Right ventricle myocardium inferior (tissue), 1 donor: Measurements from ENCODE around the gene ARF3. TPM values are rescaled to one million over a fixed set of nuclear protein-coding genes. Genes with fewer than 3 reads are reported as not detected.
"Not testable (repeated sequence)": the region's sequence is repeated elsewhere in the genome, so short reads cannot be mapped to it uniquely, and the experiment has no call there.

Experiments
- ATAC-seq: fragments of 200-7000 bp; cut with Tn5 transposase; one replicate; pipeline ENCODE4 v1.9.1; 2020; ENCODE audit warnings: mild to moderate bottlenecking, moderate library complexity
- DNase-seq: peaks from one replicate; pipeline ENCODE4 v3.0.0; 2021; ENCODE audit errors: missing footprints
- intact Hi-C: fragments of 100-400 bp; cut with DNase I; formaldehyde crosslinking; loops from one replicate; pipeline ENCODE4 v1.11.0; 2022
- total RNA-seq: library from RNA; stranded (reverse); fragmentation: NEBNext Ultra II Directional; extraction: Animal tissue kit (Norgen Biotek cat#: 25700); gene quantifications from one replicate; pipeline ENCODE4 v1.2.1, GENCODE V29; 2021
- donor health status: DM: no; HTN: yes; CAD: no; lungs with severe emphysema.

The ARF3 gene
- total RNA-seq, 1 donor from 2014 or later, result 49.6 TPM

DNA sequence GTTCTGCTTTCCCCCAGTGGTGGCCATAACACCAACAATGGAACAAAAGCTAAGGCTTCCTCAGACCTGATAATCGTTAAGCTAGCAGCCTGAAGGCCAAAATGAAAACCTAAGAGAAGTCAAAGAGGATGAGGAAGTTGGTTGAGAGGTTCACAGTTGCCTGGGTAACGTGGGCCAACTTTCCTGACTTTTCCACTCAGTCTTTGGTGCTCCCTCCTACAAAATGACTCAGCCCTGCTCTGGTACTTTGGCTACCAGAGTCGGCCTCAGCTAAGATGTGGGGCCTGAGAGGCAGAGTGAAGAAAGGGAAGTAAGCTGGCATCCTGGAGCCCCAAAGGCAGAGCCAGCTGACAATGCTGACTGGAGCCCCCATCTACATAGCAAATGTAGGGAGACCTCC lies 17.1 kb downstream of the ARF3 start:
- ATAC-seq, result no peak
- intact Hi-C loops, result no loop called here
- DNase-seq, result no peak

GRCh38 chr12:48938805-48939204 lies 18.5 kb downstream of the ARF3 start:
- DNase-seq (no peak), ATAC-seq (no peak)
- intact Hi-C loops, result loop anchor here (10.0 kb wide), 1 partner anchor 56 kb away; the partner anchor contains the start of gene DDN

- intact Hi-C loops, result loop anchor here (2.0 to 10.0 kb wide), 2 partner anchors 58 to 84 kb away; partner anchors contain the start of genes DDN and DDX23
- peak; percentile 68 for DNase-seq
- no peak for ATAC-seq
Measured at GRCh38 chr12:48937170-48937569, 20.1 kb downstream of the ARF3 start.

DNA sequence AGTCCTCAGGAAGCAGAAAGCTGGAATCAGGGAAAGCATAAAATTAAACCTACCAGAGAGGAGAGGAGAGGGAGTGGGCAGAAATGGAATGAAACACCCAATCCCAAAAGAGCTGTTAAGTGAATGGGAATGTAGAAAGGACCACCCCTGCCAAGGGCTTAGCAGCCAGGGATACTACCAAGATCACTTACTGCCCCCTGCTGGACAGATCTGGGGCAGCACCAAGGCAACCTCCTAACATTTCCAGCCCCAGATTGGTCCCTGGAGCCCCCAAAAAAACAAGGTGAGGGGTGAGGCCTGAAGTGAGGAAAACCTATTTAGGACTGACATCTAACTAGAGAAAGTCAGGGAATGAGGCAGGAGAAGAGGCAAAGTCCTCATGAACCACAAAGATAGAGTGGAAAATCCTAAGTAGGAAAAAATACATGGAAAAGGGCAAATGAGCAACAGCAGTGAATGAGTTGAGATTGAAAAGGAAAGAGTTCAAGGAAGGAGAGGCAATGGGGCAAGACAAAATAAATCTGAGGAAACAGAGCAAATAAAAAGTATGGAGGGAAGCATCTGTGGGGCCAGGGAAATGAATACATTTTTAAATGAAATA lies 20.8 kb downstream of the ARF3 start:
- DNase-seq (peak; percentile 71), ATAC-seq (peak; percentile 67)
- intact Hi-C loops, result loop anchor here (2.0 to 10.0 kb wide), 2 partner anchors 58 to 84 kb away; partner anchors contain the start of genes DDN and DDX23

- intact Hi-C loops, result loop anchor here (10.0 kb wide), 1 partner anchor 60 kb away; the partner anchor contains the start of gene DDN
- no peak for DNase-seq
- ATAC-seq, result no peak
Measured at GRCh38 chr12:48934312-48934706, 23.0 kb downstream of the ARF3 start.

- no peak for ATAC-seq
- intact Hi-C loops, result loop anchor here (10.0 kb wide), 1 partner anchor 61 kb away; the partner anchor contains the start of gene DDN
- DNase-seq, result no peak
Measured at GRCh38 chr12:48933664-48934311, 23.5 kb downstream of the ARF3 start.

DNA sequence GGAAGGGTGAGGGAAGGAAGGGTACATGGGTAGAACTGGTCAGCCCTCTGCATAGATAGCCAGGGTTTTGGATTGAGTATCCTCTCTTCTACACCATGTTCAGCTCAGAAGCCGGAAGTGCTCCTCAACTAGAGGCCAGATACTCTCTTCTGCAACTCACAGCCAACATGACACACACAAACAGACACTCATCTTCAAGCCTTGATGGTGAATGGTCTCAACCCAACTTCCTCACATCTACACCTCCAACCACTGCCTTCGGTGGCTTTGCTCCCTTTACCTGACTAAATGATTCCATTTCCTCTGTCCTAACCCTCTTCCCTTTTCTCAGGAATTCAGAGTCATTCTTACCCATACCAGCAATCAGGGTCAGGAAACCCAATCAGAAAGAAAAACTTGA lies 24.4 kb downstream of the ARF3 start:
- ATAC-seq, result no peak
- DNase-seq, result no peak
- intact Hi-C loops, result loop anchor here (10.0 kb wide), 1 partner anchor 62 kb away; the partner anchor contains the start of gene DDN

- DNase-seq (no peak), ATAC-seq (no peak)
- intact Hi-C loops, result loop anchor here (10.0 kb wide), 1 partner anchor 64 kb away; the partner anchor contains the start of gene DDN
Measured at GRCh38 chr12:48930475-48930874, 26.8 kb downstream of the ARF3 start.

DNA sequence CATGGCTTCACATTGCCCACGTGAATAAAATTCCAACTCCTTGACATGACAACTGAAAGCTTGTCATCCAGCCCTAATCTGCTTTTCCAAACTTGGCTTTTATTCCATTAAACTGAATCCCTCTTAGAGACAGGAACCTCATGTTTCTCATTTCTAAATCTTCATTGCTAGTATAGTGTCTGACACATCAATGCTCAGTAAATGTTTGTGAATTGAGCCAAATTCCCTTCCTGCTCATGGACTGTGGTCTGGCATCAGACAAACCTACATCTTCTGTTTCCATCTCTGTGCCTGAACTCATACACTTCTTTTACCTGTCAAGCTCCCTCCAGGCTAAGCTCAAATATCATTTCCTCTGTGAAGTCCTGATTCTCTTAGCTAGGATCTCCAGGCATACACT lies 27.7 kb downstream of the ARF3 start:
- no peak for ATAC-seq
- no peak for DNase-seq
- intact Hi-C loops, result no loop called here

DNA sequence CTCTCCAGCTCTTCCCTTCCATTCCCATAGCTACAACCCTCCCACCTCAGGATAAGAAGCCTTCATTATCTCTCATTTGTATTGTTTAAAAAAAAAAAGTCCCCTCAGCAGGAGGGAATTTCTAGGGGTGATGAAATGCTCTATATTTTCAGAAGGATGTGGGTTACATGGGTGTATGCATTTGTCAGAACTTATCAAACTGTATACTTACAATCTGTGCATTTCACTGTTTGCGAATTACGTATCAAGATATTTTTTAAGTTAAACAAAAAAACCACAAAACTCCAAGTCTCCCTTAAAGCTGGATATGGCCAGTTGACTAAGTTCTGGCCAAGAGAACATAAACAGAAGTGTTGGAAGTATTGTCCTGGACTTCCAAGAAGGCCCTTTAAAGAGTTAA lies 30.0 kb downstream of the ARF3 start:
- intact Hi-C loops, result no loop called here
- DNase-seq (no peak), ATAC-seq (no peak)

GRCh38 chr12:48925304-48926011 lies 31.8 kb downstream of the ARF3 start, which contains the start of gene FKBP11:
TSS of gene FKBP11 (minus strand) at chr12:48925492. CDS start at chr12:48925428, 64 bp downstream.
- ATAC-seq, result peak; percentile 91

GRCh38 chr12:48924617-48925303 lies 32.5 kb downstream of the ARF3 start:
- DNase-seq, result peak; percentile 75
- intact Hi-C loops, result no loop called here

More at GRCh38 chr12:48925304-48926011, 31.8 kb downstream of the ARF3 start, which contains the start of gene FKBP11:
- intact Hi-C loops, result no loop called here
- DNase-seq, result peak; percentile 84

DNA sequence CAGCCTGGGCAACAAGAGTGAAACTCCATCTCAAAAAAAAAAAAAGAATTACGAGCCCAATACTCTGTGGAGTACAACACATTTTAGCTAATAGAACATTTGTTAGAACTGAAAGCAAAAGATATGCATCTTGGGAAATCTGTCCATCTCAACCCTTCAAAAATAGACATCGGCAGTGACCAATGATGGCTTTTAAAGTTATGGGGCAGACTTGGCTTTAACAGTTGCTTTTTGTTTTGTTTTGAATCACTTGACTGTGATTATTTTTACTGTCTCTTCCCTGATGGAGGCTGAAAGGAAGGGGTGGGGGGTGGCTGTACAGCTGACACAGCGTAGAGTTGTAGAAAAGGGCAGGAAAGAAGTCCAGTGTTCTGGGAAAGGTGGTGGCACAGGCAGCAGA lies 34.2 kb downstream of the ARF3 start:
- intact Hi-C loops, result no loop called here
- DNase-seq (no peak), ATAC-seq (no peak)

More at GRCh38 chr12:48924617-48925303, 32.5 kb downstream of the ARF3 start:
- peak; percentile 79 for ATAC-seq

GRCh38 chr12:48917857-48918537 lies 39.3 kb downstream of the ARF3 start:
- DNase-seq, result no peak
- ATAC-seq, result no peak
- intact Hi-C loops, result no loop called here

- ATAC-seq, result no peak
- no peak for DNase-seq
- intact Hi-C loops, result no loop called here
Measured at GRCh38 chr12:48910196-48910595, 47.1 kb downstream of the ARF3 start.

DNA sequence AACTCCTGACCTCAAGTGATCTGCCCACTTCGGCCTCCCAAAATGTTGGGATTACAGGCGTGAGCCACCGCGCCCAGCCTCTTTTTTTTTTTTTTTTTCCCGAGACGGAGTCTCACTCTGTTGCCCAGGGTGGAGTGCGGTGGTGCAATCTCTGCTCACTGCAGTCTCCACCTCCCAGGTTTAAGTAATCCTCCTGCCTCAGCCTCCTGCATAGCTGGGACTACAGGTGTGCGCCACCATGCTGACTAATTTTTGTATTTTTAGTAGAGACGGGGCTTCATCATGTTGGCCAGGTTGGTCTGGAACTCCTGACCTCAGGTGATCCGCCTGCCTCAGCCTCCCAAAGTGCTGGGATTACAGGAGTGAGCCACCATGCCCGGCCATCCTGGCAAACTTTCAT lies 47.6 kb downstream of the ARF3 start:
- DNase-seq, ATAC-seq, intact Hi-C loops: not testable (repeated sequence)

DNA sequence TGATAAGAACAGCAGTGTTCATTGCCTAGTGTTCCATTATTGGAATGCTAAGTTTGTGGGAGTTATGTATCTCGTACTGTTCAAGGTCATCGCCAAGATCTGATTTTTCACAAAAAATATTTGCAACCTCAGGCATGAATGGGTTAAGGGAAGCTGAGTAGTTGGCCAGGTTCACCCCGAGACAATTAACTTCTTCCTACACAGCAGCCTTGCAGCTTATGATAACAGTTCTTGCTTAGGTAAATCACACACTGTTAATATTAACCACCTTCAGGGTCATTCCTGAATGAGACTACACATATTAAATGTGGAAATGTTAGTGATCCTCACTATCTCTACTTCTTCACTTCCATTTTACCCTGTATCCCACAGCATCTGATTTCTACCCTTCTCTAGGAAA lies 50.0 kb downstream of the ARF3 start:
- ATAC-seq, result no peak
- intact Hi-C loops, result no loop called here
- no peak for DNase-seq

DNA sequence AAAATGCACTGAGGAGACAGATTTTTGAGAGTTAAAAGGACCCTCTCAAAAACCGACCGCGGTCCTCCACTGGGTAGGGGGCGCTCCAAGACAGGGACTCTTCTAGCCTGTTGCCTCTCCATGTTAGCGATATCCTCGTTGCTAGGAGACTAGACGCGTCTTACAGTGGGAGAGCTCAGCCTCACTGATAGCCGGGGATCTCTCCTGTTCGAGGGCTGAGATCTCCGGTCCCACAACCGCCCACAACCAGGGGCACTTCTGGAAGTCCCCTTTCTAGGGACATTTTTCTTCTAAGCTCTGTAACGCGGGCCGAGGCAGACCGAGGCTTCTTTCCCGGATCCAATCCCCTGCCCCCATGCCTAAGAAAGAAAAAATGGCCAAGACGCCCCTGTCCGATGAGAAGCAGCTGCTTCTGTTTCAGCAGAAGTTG lies 53.3 kb downstream of the ARF3 start:
- ATAC-seq, result peak; percentile 79
- peak; percentile 69 for DNase-seq
- intact Hi-C loops, result no loop called here
